CD14-positive monocyte (primary cell): ENCODE data around the gene MMP24. TPM values are rescaled to one million over a fixed set of nuclear protein-coding genes. Genes with fewer than 3 reads are reported as not detected.
A peak's percentile ranks its signal among the peaks of the same experiment; 100 is the strongest.

Experiments
- DNase-seq, 3 donors: peaks; one replicate each; pipeline ENCODE4 v3.0.0-alpha.2; 2011 to 2022
- H2AFZ ChIP-seq: 2 replicates; pipeline ENCODE4 v1.6.0; 2012; ENCODE audit warnings: mild to moderate bottlenecking, low read depth, low read length, inconsistent platforms; ENCODE audit not compliant: insufficient read depth, poor library complexity, severe bottlenecking
- H3K27ac ChIP-seq, 2 donors: 1 replicate in 1 of 2; 2 replicates in 1 of 2; pipeline ENCODE4 v1.5.1; 2012 to 2013; ENCODE audit warnings: low read length in 2 of 2, control low read depth in 1 of 2, inconsistent platforms in 1 of 2, low read depth in 1 of 2, mild to moderate bottlenecking in 1 of 2
- H3K27me3 ChIP-seq, 2 donors: one replicate each; pipeline versions ENCODE4 v1.6.0 to v1.6.1; 2011 to 2013; ENCODE audit warnings: low read length in 2 of 2; ENCODE audit not compliant: control insufficient read depth in 2 of 2, insufficient read depth in 2 of 2
- H3K36me3 ChIP-seq, 2 donors: replicated peaks in 1 of 2; 1 replicate in 1 of 2; 2 replicates in 1 of 2; pipeline versions ENCODE4 v1.5.1 to v1.6.1; 2012 to 2013; ENCODE audit warnings: low read length in 2 of 2, control low read depth in 1 of 2, inconsistent platforms in 1 of 2, mild to moderate bottlenecking in 1 of 2; ENCODE audit not compliant: insufficient read depth in 2 of 2, control insufficient read depth in 1 of 2
- H3K4me1 ChIP-seq, 2 donors: 1 replicate in 1 of 2; 2 replicates in 1 of 2; pipeline versions ENCODE4 v1.5.1 to v1.6.1; 2012 to 2013; ENCODE audit warnings: low read length in 2 of 2, control low read depth in 1 of 2, inconsistent platforms in 1 of 2, mild to moderate bottlenecking in 1 of 2, moderate library complexity in 1 of 2; ENCODE audit not compliant: insufficient read depth in 2 of 2, control insufficient read depth in 1 of 2
- H3K4me2 ChIP-seq: replicated peaks from 2 replicates; pipeline ENCODE3; 2012; ENCODE audit warnings: low read length, moderate library complexity, mild to moderate bottlenecking; ENCODE audit not compliant: poor library complexity, severe bottlenecking; ENCODE audit errors: extremely low read depth
- H3K4me3 ChIP-seq, 3 experiments: fragments of 200-600 bp in 1 of 3; sonication (generic) in 1 of 3; replicated peaks in 1 of 3; 1 replicate in 2 of 3; 2 replicates in 1 of 3; pipeline ENCODE4 v1.5.1; 2011 to 2013; ENCODE audit warnings: low read length in 3 of 3, mild to moderate bottlenecking in 3 of 3, control low read depth in 2 of 3, low read depth in 2 of 3, inconsistent platforms in 1 of 3, moderate library complexity in 1 of 3
- H3K79me2 ChIP-seq: 2 replicates; pipeline ENCODE4 v1.6.0; 2012; ENCODE audit warnings: mild to moderate bottlenecking, control low read depth, inconsistent platforms, low read length, moderate library complexity; ENCODE audit not compliant: insufficient read depth
- H3K9ac ChIP-seq: 2 replicates; pipeline ENCODE4 v1.6.0; 2017; ENCODE audit warnings: low read length, mild to moderate bottlenecking; ENCODE audit not compliant: insufficient read depth, poor library complexity, severe bottlenecking
- H3K9me3 ChIP-seq, 2 donors: replicated peaks in 1 of 2; 1 replicate in 1 of 2; 2 replicates in 1 of 2; pipeline versions ENCODE4 v1.5.1 to v1.6.1; 2012 to 2013; ENCODE audit warnings: low read length in 2 of 2, control low read depth in 1 of 2; ENCODE audit not compliant: control insufficient read depth in 1 of 2, insufficient read depth in 1 of 2
- H4K20me1 ChIP-seq: 2 replicates; pipeline ENCODE4 v1.6.0; 2012; ENCODE audit warnings: mild to moderate bottlenecking, low read length, control low read depth, moderate library complexity; ENCODE audit not compliant: insufficient read depth
- H3K27ac Mint-ChIP-seq, 7 donors: one replicate each; pipeline ENCODE4 v1.8.0; 2020; ENCODE audit warnings: mild to moderate bottlenecking in 7 of 7, mixed read lengths in 7 of 7, moderate library complexity in 6 of 7, inconsistent platforms in 2 of 7
- H3K27me3 Mint-ChIP-seq, 3 donors: one replicate each; pipeline ENCODE4 v1.8.0; 2021 to 2022; ENCODE audit warnings: low read depth in 3 of 3, mild to moderate bottlenecking in 3 of 3, mixed read lengths in 3 of 3, moderate library complexity in 3 of 3, inconsistent platforms in 1 of 3
- H3K36me3 Mint-ChIP-seq, 2 donors: one replicate each; pipeline ENCODE4 v1.8.0; 2020; ENCODE audit warnings: mixed read lengths in 2 of 2, inconsistent platforms in 1 of 2, mild to moderate bottlenecking in 1 of 2
- H3K4me1 Mint-ChIP-seq: one replicate; pipeline ENCODE4 v1.8.0; 2020; ENCODE audit warnings: mild to moderate bottlenecking, mixed read lengths
- H3K4me3 Mint-ChIP-seq, 2 donors: one replicate each; pipeline ENCODE4 v1.8.0; 2020; ENCODE audit warnings: mild to moderate bottlenecking in 2 of 2, mixed read lengths in 2 of 2, moderate library complexity in 1 of 2
- H3K9me3 Mint-ChIP-seq, 7 donors: one replicate each; pipeline ENCODE4 v1.8.0; 2020 to 2022; ENCODE audit warnings: mixed read lengths in 7 of 7, mild to moderate bottlenecking in 6 of 7, moderate library complexity in 6 of 7, inconsistent platforms in 2 of 7
- CTCF ChIP-seq: fragments of 200-600 bp; IDR thresholded peaks from one replicate; pipeline ENCODE4 v1.8.0; 2022; ENCODE audit warnings: antibody characterized with exemption, mild to moderate bottlenecking
- WGBS: methylation state at CpG from one replicate; pipeline ENCODE4 v1.1.5; 2013; ENCODE audit warnings: missing lambda C conversion rate; ENCODE audit not compliant: insufficient coverage; 5-methylcytosine and 5-hydroxymethylcytosine counted together
- intact Hi-C, 2 donors: fragments of 100-400 bp; cut with micrococcal nuclease; formaldehyde crosslinking; loops; one replicate each; pipeline versions ENCODE4 v1.15.0 to v1.15.1; 2023
- polyA plus RNA-seq, 3 donors: library from polyadenylated mRNA; depleted of rRNA in 1 of 3; unstranded in 2 of 3; stranded (reverse) in 1 of 3; fragments of 300-500 nt in 2 of 3; fragments of >200 nt in 1 of 3; fragmentation: Illumina TruSeq in 2 of 3; gene quantifications; 1 replicate in 2 of 3; 2 replicates in 1 of 3; pipeline ENCODE4 v1.2.3, GENCODE V29; 2012 to 2021

Gene MMP24
- polyA plus RNA-seq, 3 donors: 0.14 TPM; not detected in 2

DNA sequence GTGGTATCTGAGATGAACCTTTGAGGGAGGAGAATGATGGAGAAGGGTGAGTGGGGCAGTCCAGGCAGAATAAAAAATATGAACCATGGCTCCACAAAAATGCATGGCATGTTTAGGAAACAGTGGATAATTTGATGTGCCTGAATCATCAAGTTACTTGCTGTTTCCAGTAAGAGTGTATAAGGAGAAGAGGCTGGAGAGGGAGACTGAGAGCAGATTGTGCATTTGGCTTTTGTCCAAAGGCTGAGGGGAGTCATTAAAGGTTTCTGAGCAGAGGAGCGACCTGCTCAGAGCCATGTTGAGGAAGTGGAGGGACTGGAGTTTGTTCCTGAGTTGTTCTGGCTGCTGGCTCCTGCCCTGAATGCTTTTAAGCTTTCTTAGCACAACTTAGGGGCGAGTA is 6.1 kb downstream of the MMP24 start:
- peaks cover 0 to 6% (median 3%) of the 10 kb centered on the region in 7 donors for H3K9me3 Mint-ChIP-seq
- no peak overlapping the region for H3K4me2 ChIP-seq
- no peaks in the 10 kb centered on the region for H3K79me2 ChIP-seq
- H3K36me3 Mint-ChIP-seq: peaks cover 28 to 44% of the 10 kb centered on the region in 2 donors
- H3K4me3 ChIP-seq: no peak overlapping the region
- H4K20me1 ChIP-seq: peaks cover 1% of the 10 kb centered on the region
- peaks cover 10 to 14% of the 10 kb centered on the region in 2 donors for H3K27me3 ChIP-seq
- intact Hi-C loops: no loop called here
- no peaks in the 10 kb centered on the region for H3K4me1 ChIP-seq
- no peak overlapping the region for H2AFZ ChIP-seq
- WGBS: 75% methylated on average over 2 of the region's 2 CpGs
- H3K36me3 ChIP-seq: peaks cover 0 to 5% of the 10 kb centered on the region in 2 donors
- no peak for TF ChIP-seq CTCF
- peaks cover 13 to 16% (median 14%) of the 10 kb centered on the region in 3 donors for H3K27me3 Mint-ChIP-seq
- DNase-seq: no peak
- H3K27ac ChIP-seq: no peak overlapping the region
- peak overlapping the region in 1 of 7 donors; percentile 12 for H3K27ac Mint-ChIP-seq
- no peak overlapping the region for H3K9ac ChIP-seq
- no peak overlapping the region for H3K4me3 Mint-ChIP-seq
- no peaks in the 10 kb centered on the region for H3K9me3 ChIP-seq
- no peaks in the 10 kb centered on the region for H3K4me1 Mint-ChIP-seq

DNA sequence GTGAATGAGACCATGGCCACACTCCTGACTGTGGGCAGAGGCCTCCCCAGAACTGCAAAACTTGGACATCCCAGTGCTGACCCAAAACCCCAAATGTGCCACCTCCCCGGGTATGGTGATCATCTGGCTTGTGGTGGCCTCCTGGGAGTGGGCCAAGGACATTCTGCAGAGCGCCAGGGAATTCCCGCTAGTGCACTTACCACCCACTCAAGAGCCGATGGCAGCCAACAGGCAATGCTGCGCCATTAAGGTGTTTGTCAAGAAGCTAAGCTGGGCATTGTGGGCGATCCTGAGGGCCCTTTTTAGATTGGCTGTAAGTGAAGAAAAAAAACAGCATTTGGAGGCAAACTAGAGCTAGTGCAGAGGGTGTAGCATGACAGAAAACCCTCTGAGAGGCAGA is 9.4 kb downstream of the MMP24 start:
- H2AFZ ChIP-seq: no peak overlapping the region
- no peaks in the 10 kb centered on the region for H3K79me2 ChIP-seq
- no peak overlapping the region for H3K27ac ChIP-seq
- H3K4me1 ChIP-seq: peaks cover 13 to 19% of the 10 kb centered on the region in 2 donors
- H3K9me3 ChIP-seq: no peaks in the 10 kb centered on the region
- TF ChIP-seq CTCF: no peak
- no peak overlapping the region for H3K4me3 ChIP-seq
- peaks cover 20 to 30% of the 10 kb centered on the region in 2 donors for H3K36me3 Mint-ChIP-seq
- H3K27me3 ChIP-seq: no peaks in the 10 kb centered on the region
- peaks cover 0 to 2% (median 1%) of the 10 kb centered on the region in 3 donors for H3K27me3 Mint-ChIP-seq
- H3K4me2 ChIP-seq: no peak overlapping the region
- no peak overlapping the region for H3K9ac ChIP-seq
- peaks cover 25% of the 10 kb centered on the region for H3K4me1 Mint-ChIP-seq
- no peaks in the 10 kb centered on the region for H4K20me1 ChIP-seq
- 92% methylated on average over 2 of the region's 6 CpGs for WGBS
- no peak for DNase-seq
- peaks cover 0 to 5% of the 10 kb centered on the region in 2 donors for H3K36me3 ChIP-seq
- H3K9me3 Mint-ChIP-seq: peaks cover 0 to 6% (median 3%) of the 10 kb centered on the region in 7 donors
- H3K4me3 Mint-ChIP-seq: no peak overlapping the region
- intact Hi-C loops: no loop called here
- no peak overlapping the region for H3K27ac Mint-ChIP-seq
